Heart right ventricle (tissue), 16 donors: ENCODE data around the gene RAD51D. TPM values are rescaled to one million over a fixed set of nuclear protein-coding genes. Genes with fewer than 3 reads are reported as not detected.

ENCODE experiments used
- ATAC-seq, 8 donors: fragments of 200-7000 bp; cut with Tn5 transposase; one replicate each; pipeline ENCODE4 v1.9.1; 2020; ENCODE audit warnings: mild to moderate bottlenecking in 8 of 8, moderate library complexity in 8 of 8, moderate number of reproducible peaks in 1 of 8
- DNase-seq, 2 donors: peaks; one replicate each; pipeline ENCODE4 v3.0.0-alpha.2; 2020
- H3K27ac ChIP-seq, 10 donors: fragments of 200-600 bp; sonication (generic) in 2 of 10; one replicate each; pipeline versions ENCODE4 v1.5.0 to v1.8.0; 2020 to 2022; ENCODE audit warnings: mild to moderate bottlenecking in 3 of 10
- H3K27me3 ChIP-seq, 7 donors: fragments of 200-600 bp; one replicate each; pipeline ENCODE4 v1.8.0; 2021 to 2022; ENCODE audit warnings: mild to moderate bottlenecking in 2 of 7
- H3K36me3 ChIP-seq, 9 donors: fragments of 200-600 bp; sonication (generic) in 1 of 9; one replicate each; pipeline versions ENCODE4 v1.5.0 to v1.8.0; 2020 to 2022; ENCODE audit warnings: mild to moderate bottlenecking in 2 of 9
- H3K4me1 ChIP-seq, 9 donors: fragments of 200-600 bp; sonication (generic) in 1 of 9; one replicate each; pipeline versions ENCODE4 v1.5.0 to v1.8.0; 2020 to 2022; ENCODE audit warnings: mild to moderate bottlenecking in 4 of 9
- H3K4me3 ChIP-seq, 10 donors: fragments of 200-600 bp; sonication (generic) in 2 of 10; one replicate each; pipeline versions ENCODE4 v1.5.0 to v1.8.0; 2020 to 2022; ENCODE audit warnings: mild to moderate bottlenecking in 7 of 10, moderate library complexity in 2 of 10
- H3K9me3 ChIP-seq, 11 donors: fragments of 200-600 bp in 10 of 11; sonication (generic) in 2 of 11; one replicate each; pipeline versions ENCODE4 v1.5.0 to v1.8.0; 2013 to 2022; ENCODE audit warnings: mild to moderate bottlenecking in 2 of 11, control low read depth in 1 of 11, moderate library complexity in 1 of 11
- CTCF ChIP-seq, 9 donors: fragments of 200-600 bp; sonication (generic) in 2 of 9; IDR thresholded peaks; one replicate each; pipeline versions ENCODE4 v1.5.0 to v1.8.0; 2021 to 2022; ENCODE audit warnings: antibody characterized with exemption in 9 of 9, mild to moderate bottlenecking in 5 of 9, moderate library complexity in 1 of 9
- WGBS, 2 donors: extraction: QIAGEN DNeasy Blood & Tissue Kit; methylation state at CpG; one replicate each; pipeline ENCODE4 v1.1.7; 2013; ENCODE audit warnings: inconsistent platforms in 1 of 2; 5-methylcytosine and 5-hydroxymethylcytosine counted together
- intact Hi-C, 10 donors: fragments of 100-400 bp; cut with DNase I; formaldehyde crosslinking; loops; one replicate each; pipeline versions ENCODE4 v1.11.1 to v1.14.2; 2022
- polyA plus RNA-seq, 2 donors: library from polyadenylated mRNA; stranded (reverse); fragments of 200-250 nt; gene quantifications; one replicate each; pipeline ENCODE4 v1.2.3, GENCODE V29; 2013
- total RNA-seq, 10 donors: library from RNA; stranded (reverse); fragmentation: NEBNext Ultra II Directional in 3 of 10; extraction: Animal tissue kit (Norgen Biotek cat#: 25700) in 3 of 10; gene quantifications; one replicate each; pipeline versions ENCODE4 v1.2.1 to v1.2.4, GENCODE V29; 2021 to 2023
- donor health status: Arrhythmogenic right ventricular cardiomyopathy.
- donor health status: ischemic (EF 13 %, LVEDD 7.1; RV severe dilation, severe dysfunction).
- donor health status: healthy with polysubstance abuse.
- donor health status: DM: no; HTN: yes; CAD: no.
- donor health status: DM: no; HTN: no; CAD: no.
- donor health status: ischemic (EF 25% LVEDD 6.9; RV normal size, moderate dysfunction).
- donor health status: ischemic (EF 25% LVEDD 5.7; RV mildly dilated, moderate dysfunction).
- donor health status: healthy.
- donor health status: DM: yes; HTN: yes; CAD: no.
- donor health status: Ischemic cardiomyopathy.
- donor health status: ischemic (EF 35%, LVEDD 5.7; RV mildly dilated, moderate dysfunction).
- donor health status: nonischemic (EF 11% LVEDD 7.7; RV severe dilation, severe dysfunction).
- donor health status: DM: yes; HTN: yes; CAD: no.
- donor health status: PGD.
- donor health status: ischemic (EF 29% LVEDD 5.4; RV normal size, mild dysfunction).
- donor health status: nonischemic (EF 23%, LVEDD 6.1; RV moderate dilation, normal function).

The RAD51D gene
- total and polyA plus RNA-seq, 12 donors = 3.0 to 9.6 (median 5.3) TPM

DNA sequence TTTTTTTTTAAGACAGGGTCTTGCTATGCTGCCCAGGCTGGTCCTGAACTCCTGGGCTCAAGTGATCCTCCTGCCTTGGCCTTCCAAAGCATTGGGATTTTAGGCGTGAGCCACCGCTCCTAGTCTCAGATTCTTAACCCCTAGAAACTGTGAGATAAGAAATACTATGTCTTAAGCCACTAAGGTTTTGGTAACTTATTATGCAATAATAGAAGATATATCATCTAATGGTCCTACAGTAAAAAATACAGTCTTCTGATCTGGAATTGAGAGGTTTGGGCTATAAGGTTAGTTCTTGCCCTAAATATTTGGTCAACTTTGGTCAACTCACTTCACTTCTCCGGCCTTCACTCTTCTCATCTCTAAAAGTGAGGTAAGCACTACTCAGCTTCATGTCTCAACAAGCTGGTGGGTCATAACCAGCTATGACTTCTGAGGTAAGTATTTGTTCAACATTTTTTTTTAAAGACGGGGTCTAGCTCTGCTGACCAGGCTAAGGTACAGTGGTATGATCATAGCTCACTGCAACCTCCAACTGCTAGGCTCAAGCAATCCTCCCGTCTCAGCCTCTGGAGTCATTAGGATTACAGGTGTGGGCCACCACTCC lies 14.7 kb downstream of the RAD51D start:
- Histone ChIP-seq H3K27ac (no peak overlapping the region), H3K27me3 (no peaks in the 10 kb centered on the region), H3K4me3 (no peak overlapping the region), H3K36me3 (peaks cover 0 to 71% (median 32%) of the 10 kb centered on the region in 9 donors), H3K4me1 (no peaks in the 10 kb centered on the region), H3K9me3 (no peaks in the 10 kb centered on the region)
- intact Hi-C loops = no loop called here
- ATAC-seq (no peak), DNase-seq (no peak)
- WGBS, 2 donors = 97 to 99% methylated on average over 5 of the region's 5 CpGs
- no peak for TF ChIP-seq CTCF (IDR thresholded peaks at IDR 0.05)

DNA sequence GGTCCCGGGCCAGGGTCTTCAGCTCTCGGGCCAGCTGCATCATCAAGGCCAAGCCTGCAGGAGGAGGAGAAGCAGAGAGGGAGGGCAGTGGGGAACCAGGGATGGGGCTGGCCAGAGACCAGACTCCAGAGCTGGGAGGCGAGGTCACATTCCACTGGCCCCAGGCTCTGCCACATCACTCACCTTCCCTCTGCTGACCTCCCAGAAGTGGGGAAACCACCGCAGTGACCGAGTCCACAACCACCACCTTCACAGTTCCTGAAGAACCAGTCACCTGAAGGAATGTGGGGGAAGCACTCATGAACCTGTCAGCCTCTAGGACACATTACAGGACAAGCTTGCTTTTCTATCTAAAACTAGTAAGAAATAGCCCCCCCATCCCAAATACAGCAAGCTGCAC lies 16.4 kb downstream of the RAD51D start:
- Histone ChIP-seq H3K36me3 (peaks cover 0 to 88% (median 44%) of the 10 kb centered on the region in 9 donors), H3K4me1 (no peaks in the 10 kb centered on the region), H3K27ac (no peak overlapping the region), H3K4me3 (no peak overlapping the region), H3K9me3 (no peaks in the 10 kb centered on the region), H3K27me3 (no peaks in the 10 kb centered on the region)
- 91 to 93% methylated on average over 5 of the region's 5 CpGs for WGBS, 2 donors
- ATAC-seq = no peak
- DNase-seq = no peak
- intact Hi-C loops = no loop called here
- no peak for TF ChIP-seq CTCF (IDR thresholded peaks at IDR 0.05)

DNA sequence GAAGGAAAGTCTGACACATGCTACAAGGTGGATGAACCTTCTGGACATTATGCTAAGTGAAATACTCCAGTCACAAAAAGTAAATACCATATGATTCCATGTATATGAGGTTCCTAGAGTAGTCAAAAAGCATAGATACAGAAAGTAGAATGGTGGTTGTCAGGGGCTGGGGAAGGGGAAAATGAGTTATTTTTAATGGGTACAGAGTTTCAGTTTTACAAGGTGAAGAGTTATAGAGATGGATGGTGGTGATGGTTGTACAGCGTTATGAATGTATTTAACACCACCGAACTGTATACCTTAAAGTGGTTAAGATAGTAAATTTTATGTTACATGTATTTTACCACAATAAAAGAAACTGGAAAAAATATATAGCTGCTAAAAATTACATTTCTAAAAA lies 17.9 kb downstream of the RAD51D start:
- H3K27ac ChIP-seq = no peak overlapping the region
- no peak overlapping the region for H3K4me3 ChIP-seq
- ATAC-seq (no peak), DNase-seq (no peak)
- TF ChIP-seq CTCF (IDR thresholded peaks at IDR 0.05) = no peak
- H3K9me3 ChIP-seq = no peaks in the 10 kb centered on the region
- H3K27me3 ChIP-seq = no peaks in the 10 kb centered on the region
- WGBS, 2 donors = 97 to 98% methylated on average over 2 of the region's 2 CpGs
- intact Hi-C loops = no loop called here
- no peaks in the 10 kb centered on the region for H3K4me1 ChIP-seq
- peaks cover 0 to 96% (median 44%) of the 10 kb centered on the region in 9 donors for H3K36me3 ChIP-seq

- intact Hi-C loops = no loop called here
- no peaks in the 10 kb centered on the region for H3K9me3 ChIP-seq
- no peaks in the 10 kb centered on the region for H3K4me1 ChIP-seq
- ATAC-seq (no peak), DNase-seq (no peak)
- peaks cover 0 to 96% (median 38%) of the 10 kb centered on the region in 9 donors for H3K36me3 ChIP-seq
- WGBS, 2 donors = 96 to 98% methylated on average over 14 of the region's 14 CpGs
- H3K27ac ChIP-seq = no peak overlapping the region
- no peak for TF ChIP-seq CTCF (IDR thresholded peaks at IDR 0.05)
- H3K27me3 ChIP-seq = no peaks in the 10 kb centered on the region
- H3K4me3 ChIP-seq = no peak overlapping the region
Observed at GRCh38 chr17:35101036-35101435, 18.6 kb downstream of the RAD51D start.
